GM18870 (cell line): ENCODE results near the gene HNF1B.

ENCODE experiments used
- ATAC-seq: cut with Tn5 transposase; IDR thresholded peaks from one replicate; pipeline ENCODE4 v1.9.1; 2021; ENCODE audit warnings: moderate library complexity; ENCODE audit not compliant: unreplicated experiment

HNF1B gene

DNA sequence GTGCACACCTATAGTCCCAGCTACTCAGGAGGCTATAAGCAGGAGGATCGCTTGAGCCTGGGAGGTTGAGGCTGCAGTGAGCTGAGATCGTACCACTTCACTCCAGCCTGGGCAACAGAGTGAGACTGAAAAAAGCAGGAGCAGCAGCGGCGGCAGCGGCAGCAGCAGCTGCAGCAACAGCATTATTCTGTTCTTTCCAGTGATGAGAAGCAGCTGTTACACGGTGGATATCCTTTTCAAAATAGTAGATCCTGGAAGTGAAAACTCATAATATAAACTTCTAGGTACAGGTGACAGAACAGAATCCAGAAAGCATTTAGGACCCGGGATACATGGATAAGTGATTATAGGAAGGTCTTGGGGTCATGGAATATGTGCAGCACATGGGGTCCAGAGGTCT lies 17.8 kb upstream of the HNF1B start:
- no peak for ATAC-seq

DNA sequence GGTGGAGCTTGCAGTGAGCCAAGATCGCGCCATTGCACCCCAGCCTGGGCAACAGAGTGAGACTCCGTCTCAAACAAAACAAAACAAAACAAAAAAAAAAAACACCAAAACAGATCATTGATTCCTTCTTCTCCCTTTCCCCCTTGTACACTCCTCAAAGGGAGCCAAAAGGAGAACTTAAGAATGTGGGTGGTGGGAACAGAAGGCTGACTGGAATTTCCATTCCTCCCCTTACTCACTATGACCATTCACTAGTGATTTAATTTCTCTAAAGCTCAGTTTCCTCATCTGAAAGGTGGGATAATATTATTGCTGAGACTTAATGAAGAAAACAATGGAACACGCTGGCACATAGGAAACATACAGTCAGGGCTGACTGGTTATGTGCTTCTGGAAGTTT lies 17.1 kb upstream of the HNF1B start:
- no peak for ATAC-seq

DNA sequence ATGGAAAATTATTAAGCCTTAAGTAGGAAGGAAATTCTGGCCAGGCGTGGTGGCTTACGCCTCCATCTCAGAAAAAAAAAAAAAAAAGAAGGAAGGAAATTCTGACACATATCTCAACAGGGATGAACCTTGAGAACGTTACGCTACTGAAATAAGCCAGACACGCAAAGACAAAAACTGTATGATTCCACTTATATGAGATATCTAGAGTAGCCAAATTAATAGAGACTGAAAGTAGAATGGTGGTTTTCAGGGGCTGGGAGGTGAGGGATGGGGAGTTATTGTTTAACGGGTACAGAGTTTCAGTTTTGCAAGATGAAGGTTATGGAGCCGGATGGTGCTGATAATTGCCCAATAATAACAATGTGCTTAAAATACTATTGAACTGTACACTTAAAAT lies 16.2 kb upstream of the HNF1B start:
- ATAC-seq: peak; percentile 61

GRCh38 chr17:37759014-37759637 lies 14.3 kb upstream of the HNF1B start:
- ATAC-seq: no peak

- no peak for ATAC-seq
Measured at GRCh38 chr17:37756051-37756450, 11.2 kb upstream of the HNF1B start.

DNA sequence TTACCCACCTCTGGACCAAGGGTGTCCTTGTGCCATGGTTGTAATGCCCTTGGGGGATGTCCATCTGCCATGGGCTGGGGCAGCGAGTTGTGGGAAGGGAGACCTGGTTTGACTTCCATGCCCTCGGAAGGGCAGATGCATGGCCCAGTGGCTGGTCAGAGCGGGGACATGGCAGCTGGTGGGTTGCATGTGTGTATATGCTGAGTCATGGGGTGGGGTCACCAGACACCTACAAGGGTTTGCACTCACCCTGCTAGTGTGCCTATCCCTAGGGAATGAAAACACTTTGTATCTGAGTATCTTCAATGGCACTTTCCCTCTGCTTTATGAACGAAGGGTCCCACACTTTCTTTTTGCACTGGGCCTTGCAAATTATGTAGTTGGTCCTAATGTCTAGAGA lies 10.6 kb upstream of the HNF1B start:
- no peak for ATAC-seq

DNA sequence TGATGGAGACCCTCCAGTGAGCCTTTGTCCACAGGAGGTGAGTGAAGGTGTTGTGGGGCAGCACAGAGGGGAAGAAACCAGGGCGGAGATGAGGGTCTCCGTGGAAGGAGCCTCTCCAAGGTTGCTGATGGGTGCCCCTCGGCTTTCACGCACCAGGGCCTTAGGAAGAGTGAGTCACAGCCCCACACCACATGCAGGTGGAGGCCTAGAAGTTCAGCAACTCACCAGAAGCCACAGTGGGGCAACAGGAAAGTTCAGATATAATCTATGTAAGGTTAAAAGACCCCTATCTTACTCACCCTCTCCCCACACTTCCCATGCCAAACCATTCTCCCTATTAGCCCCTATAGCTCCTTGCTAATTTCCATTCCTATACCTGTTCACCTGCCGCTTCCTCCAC lies 9.5 kb upstream of the HNF1B start:
- ATAC-seq: no peak

GRCh38 chr17:37752482-37752881 lies 7.6 kb upstream of the HNF1B start:
- no peak for ATAC-seq

- ATAC-seq: no peak
Measured at GRCh38 chr17:37750768-37751475, 6.1 kb upstream of the HNF1B start.

DNA sequence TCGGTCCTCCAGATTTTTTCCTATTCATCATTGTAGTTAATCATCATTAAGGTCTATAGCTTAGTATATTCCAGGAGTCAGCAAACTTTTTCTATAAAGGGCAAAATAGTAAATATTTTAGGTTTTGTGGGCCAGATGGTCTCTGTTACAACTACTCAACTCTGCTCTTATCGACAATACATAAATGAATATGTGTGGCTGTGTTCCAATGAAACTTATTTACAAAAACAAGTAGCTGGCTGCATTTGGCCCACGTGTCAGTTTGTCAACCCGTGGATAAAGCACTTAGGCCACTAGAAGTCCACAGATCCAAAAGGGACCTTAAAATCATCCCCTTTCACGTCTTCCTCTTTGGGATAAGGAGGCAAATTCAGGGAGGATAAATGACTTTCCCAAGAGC lies 5.4 kb upstream of the HNF1B start:
- ATAC-seq: no peak

GRCh38 chr17:37747222-37747621 lies 2.4 kb upstream of the HNF1B start:
- no peak for ATAC-seq

- ATAC-seq: no peak
Measured at GRCh38 chr17:37746617-37747016, 1.8 kb upstream of the HNF1B start.

GRCh38 chr17:37745801-37746426 lies 1.1 kb upstream of the HNF1B start:
- ATAC-seq: no peak

- peak; percentile 3 for ATAC-seq
Measured at GRCh38 chr17:37744633-37744927, 279 bp downstream of the HNF1B start.

- ATAC-seq: no peak
Measured at GRCh38 chr17:37743875-37744632, 805 bp downstream of the HNF1B start.

DNA sequence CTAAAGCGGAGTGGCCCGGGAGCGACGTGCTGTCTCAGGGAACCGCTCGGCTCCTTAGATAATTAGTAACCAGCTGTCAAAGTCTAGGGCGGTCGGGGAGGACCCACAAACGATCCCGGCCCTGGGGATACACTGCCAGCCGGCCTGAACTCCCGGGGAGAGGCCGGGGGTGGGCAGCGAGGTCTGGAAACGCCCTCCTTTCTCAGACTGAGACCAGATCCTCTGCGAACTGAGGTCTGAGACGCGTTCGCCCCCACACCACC lies 1.3 kb downstream of the HNF1B start:
- ATAC-seq: no peak

DNA sequence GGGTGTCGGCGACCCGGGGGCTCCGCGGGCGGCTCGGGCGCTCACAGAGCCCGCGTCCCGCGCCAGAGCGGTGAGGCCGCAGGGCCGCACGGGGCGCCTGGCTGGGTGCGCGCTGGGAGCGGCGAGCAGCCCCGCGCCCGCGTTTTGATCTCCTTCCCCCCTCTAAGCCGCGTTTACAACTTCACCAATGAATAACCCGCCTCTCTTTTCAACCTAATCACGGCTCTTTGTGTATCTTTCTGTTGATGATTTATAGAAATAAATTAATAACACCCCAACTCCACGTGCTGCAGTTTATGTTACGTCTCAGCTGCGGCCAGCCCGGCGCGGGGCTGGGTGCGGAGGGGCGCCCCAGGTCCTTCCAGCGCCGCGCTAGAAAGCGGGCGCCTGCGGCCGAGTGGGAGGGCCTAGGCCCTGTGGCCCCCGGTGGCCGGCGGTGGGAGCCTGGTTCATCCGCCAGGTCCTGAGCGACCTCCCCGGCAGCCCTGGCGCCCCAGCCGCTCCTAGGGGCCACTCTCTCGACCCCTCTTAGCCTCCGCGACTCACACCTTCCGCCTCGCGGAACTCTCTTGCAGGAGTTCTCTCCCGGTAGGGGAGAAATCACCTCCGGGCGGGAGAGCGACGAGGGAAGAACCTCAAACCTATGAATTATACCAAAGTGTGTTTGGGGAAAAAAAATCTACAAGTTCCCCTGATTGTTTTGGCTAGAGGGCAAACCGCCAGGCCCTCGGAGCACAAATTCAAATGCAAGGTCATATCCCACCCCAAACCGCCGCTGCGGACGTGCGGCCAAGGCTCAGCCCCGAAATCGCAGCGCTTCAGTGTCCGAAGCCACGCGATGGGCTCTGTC lies 1.9 kb downstream of the HNF1B start:
- no peak for ATAC-seq

DNA sequence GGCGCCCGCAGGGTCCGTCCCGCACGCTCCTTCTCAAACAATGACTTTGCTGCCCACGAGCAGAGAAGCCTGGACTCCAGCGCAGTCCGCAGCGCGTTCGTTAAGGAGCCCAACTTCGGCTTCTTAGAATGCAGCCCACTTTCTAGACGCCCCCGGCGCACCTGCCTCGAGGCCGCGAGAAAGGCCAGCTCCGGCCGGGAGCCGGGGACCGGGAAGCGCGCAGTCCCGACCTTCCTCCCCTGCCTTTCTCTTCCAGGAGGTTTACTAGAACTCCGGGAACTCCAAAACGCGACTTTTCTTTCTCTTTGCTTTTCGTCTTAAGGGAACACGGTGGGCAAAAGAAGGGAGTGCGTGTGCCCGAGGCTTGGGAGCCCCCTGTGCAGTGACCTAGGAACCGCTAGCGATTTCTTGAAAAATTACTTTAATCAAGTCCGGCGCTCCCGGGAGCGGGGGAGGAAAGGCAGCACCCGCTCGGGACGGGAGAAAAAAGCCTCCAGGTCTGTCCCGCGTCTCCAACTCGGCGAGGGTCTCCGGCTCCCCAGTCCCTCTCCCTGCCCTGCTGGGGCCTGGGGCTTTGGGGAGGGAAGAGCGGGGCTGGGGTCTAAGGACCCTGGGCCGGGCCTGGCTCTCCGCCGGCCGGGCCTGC lies 2.6 kb downstream of the HNF1B start:
- ATAC-seq: no peak

- no peak for ATAC-seq
Measured at GRCh38 chr17:37741341-37742115, 3.3 kb downstream of the HNF1B start.

GRCh38 chr17:37740915-37741314 lies 3.9 kb downstream of the HNF1B start:
- ATAC-seq: no peak
